Endodermal cell (in vitro differentiated cells): ENCODE data around the gene SSH2. TPM values are rescaled to one million over a fixed set of nuclear protein-coding genes. Genes with fewer than 3 reads are reported as not detected.
"Not testable (repeated sequence)": the region's sequence is repeated elsewhere in the genome, so short reads cannot be mapped to it uniquely, and the experiment has no call there.

Source experiments
- DNase-seq: peaks from one replicate; pipeline ENCODE4 v3.0.0-alpha.2; 2017
- H3K27ac ChIP-seq: 2 replicates; pipeline ENCODE4 v1.5.1; 2013; ENCODE audit warnings: mild to moderate bottlenecking, low read depth, low read length, moderate library complexity
- H3K27me3 ChIP-seq: 2 replicates; pipeline ENCODE4 v1.6.1; 2013; ENCODE audit warnings: mild to moderate bottlenecking, low read length, moderate library complexity; ENCODE audit not compliant: insufficient read depth, control insufficient read depth, poor library complexity, severe bottlenecking
- H3K36me3 ChIP-seq: 2 replicates; pipeline ENCODE4 v1.7.0; 2013; ENCODE audit warnings: mild to moderate bottlenecking, low read length, moderate library complexity; ENCODE audit not compliant: control insufficient read depth, insufficient read depth
- H3K4me1 ChIP-seq: one replicate; pipeline ENCODE4 v1.7.0; 2013; ENCODE audit warnings: low read length; ENCODE audit not compliant: control insufficient read depth, insufficient read depth
- H3K4me3 ChIP-seq: 2 replicates; pipeline ENCODE4 v1.5.1; 2013; ENCODE audit warnings: mild to moderate bottlenecking, low read length, moderate library complexity
- H3K9ac ChIP-seq: 2 replicates; pipeline ENCODE4 v1.6.1; 2013; ENCODE audit warnings: mild to moderate bottlenecking, low read length, moderate library complexity; ENCODE audit not compliant: poor library complexity, severe bottlenecking; ENCODE audit errors: extremely low read depth
- H3K9me3 ChIP-seq: 2 replicates; pipeline ENCODE4 v1.6.1; 2013; ENCODE audit warnings: mild to moderate bottlenecking, low read length, moderate library complexity; ENCODE audit not compliant: control insufficient read depth
- H3K27ac Mint-ChIP-seq: 2 replicates; pipeline ENCODE4 v1.8.0; 2020; ENCODE audit warnings: mixed read lengths
- H3K27me3 Mint-ChIP-seq: 2 replicates; pipeline ENCODE4 v1.8.0; 2021; ENCODE audit warnings: mild to moderate bottlenecking, mixed read lengths; ENCODE audit not compliant: insufficient read depth
- H3K36me3 Mint-ChIP-seq: 2 replicates; pipeline ENCODE4 v1.8.0; 2020; ENCODE audit warnings: low read depth, mixed read lengths
- H3K4me1 Mint-ChIP-seq: 2 replicates; pipeline ENCODE4 v1.8.0; 2020; ENCODE audit warnings: mixed read lengths
- H3K4me3 Mint-ChIP-seq: 2 replicates; pipeline ENCODE4 v1.8.0; 2020; ENCODE audit warnings: mild to moderate bottlenecking, moderate library complexity, mixed read lengths
- H3K9me3 Mint-ChIP-seq: 2 replicates; pipeline ENCODE4 v1.8.0; 2020; ENCODE audit warnings: mild to moderate bottlenecking, mixed read lengths
- WGBS, 2 experiments: methylation state at CpG; one replicate each; pipeline versions ENCODE4 v1.1.5 to v1.1.7; 2013; ENCODE audit warnings: missing lambda C conversion rate in 2 of 2, mixed read lengths in 1 of 2; ENCODE audit not compliant: insufficient coverage in 1 of 2, insufficient read length in 1 of 2; 5-methylcytosine and 5-hydroxymethylcytosine counted together
- total RNA-seq, 2 donors: library from RNA; stranded (reverse); fragmentation: NEBNext Ultra II Directional in 1 of 2; extraction: Animal tissue kit (Norgen Biotek cat#: 25700) in 1 of 2; gene quantifications; 2 replicates in 1 of 2; 3 replicates in 1 of 2; pipeline ENCODE4 v1.2.1, GENCODE V29; 2021
- TF ChIP-seq, protein P1 (sequence below): fragments of 200-600 bp; sonication (generic); conservative IDR thresholded peaks from 2 replicates; pipeline ENCODE4 v1.5.0; 2021; ENCODE audit warnings: antibody characterized with exemption, mild to moderate bottlenecking

SSH2 gene
- total RNA-seq, 2 donors from 2014 or later: 11.3 to 13.5 TPM

DNA sequence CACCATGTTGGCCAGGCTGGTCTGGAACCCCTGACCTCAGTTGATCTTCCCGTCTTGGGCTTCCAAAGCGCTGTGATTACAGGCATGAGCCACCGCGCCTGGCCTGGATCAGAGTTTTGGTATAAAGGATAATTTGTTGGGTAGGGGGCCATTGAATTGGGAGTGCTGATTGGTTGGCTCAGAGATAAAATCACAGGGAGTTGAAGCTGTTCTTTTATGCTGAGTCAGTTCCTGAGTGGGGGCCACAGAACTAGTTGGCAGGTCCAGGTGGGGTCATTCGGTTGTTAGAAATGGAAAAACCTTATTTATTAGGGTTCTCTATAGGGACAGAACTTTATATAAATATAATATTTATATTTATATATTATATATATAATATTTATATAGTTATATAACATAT is 147.1 kb downstream of the SSH2 start:
- Mint-ChIP-seq H3K4me3 (no peak overlapping the region), H3K36me3 (peaks cover 1% of the 10 kb centered on the region), H3K9me3 (peaks cover 5% of the 10 kb centered on the region), H3K4me1 (peaks cover 5% of the 10 kb centered on the region), H3K27me3 (no peaks in the 10 kb centered on the region), H3K27ac (no peak overlapping the region)
- no peak for DNase-seq
- Histone ChIP-seq H3K36me3 (no peaks in the 10 kb centered on the region), H3K4me3 (no peak overlapping the region), H3K27ac (no peak overlapping the region), H3K27me3 (no peaks in the 10 kb centered on the region), H3K4me1 (no peaks in the 10 kb centered on the region), H3K9me3 (no peaks in the 10 kb centered on the region), H3K9ac (no peak overlapping the region)
- WGBS, 2 experiments: 77 to 98% methylated on average over 4 of the region's 5 CpGs
- TF ChIP-seq, protein P1, sequence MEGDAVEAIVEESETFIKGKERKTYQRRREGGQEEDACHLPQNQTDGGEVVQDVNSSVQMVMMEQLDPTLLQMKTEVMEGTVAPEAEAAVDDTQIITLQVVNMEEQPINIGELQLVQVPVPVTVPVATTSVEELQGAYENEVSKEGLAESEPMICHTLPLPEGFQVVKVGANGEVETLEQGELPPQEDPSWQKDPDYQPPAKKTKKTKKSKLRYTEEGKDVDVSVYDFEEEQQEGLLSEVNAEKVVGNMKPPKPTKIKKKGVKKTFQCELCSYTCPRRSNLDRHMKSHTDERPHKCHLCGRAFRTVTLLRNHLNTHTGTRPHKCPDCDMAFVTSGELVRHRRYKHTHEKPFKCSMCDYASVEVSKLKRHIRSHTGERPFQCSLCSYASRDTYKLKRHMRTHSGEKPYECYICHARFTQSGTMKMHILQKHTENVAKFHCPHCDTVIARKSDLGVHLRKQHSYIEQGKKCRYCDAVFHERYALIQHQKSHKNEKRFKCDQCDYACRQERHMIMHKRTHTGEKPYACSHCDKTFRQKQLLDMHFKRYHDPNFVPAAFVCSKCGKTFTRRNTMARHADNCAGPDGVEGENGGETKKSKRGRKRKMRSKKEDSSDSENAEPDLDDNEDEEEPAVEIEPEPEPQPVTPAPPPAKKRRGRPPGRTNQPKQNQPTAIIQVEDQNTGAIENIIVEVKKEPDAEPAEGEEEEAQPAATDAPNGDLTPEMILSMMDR: no peak

- DNase-seq, H3K27me3 ChIP-seq, H3K4me1 ChIP-seq, H3K27me3 Mint-ChIP-seq, H3K27ac ChIP-seq, H3K9ac ChIP-seq, H3K36me3 ChIP-seq, H3K4me3 ChIP-seq, H3K36me3 Mint-ChIP-seq, H3K9me3 ChIP-seq, H3K4me3 Mint-ChIP-seq, H3K9me3 Mint-ChIP-seq, H3K4me1 Mint-ChIP-seq, H3K27ac Mint-ChIP-seq: not testable (repeated sequence)
- 85 to 95% methylated on average over 8 of the region's 8 CpGs for WGBS, 2 experiments
These were observed 150.2 kb downstream of the SSH2 start for GRCh38 chr17:29779812-29780190.

DNA sequence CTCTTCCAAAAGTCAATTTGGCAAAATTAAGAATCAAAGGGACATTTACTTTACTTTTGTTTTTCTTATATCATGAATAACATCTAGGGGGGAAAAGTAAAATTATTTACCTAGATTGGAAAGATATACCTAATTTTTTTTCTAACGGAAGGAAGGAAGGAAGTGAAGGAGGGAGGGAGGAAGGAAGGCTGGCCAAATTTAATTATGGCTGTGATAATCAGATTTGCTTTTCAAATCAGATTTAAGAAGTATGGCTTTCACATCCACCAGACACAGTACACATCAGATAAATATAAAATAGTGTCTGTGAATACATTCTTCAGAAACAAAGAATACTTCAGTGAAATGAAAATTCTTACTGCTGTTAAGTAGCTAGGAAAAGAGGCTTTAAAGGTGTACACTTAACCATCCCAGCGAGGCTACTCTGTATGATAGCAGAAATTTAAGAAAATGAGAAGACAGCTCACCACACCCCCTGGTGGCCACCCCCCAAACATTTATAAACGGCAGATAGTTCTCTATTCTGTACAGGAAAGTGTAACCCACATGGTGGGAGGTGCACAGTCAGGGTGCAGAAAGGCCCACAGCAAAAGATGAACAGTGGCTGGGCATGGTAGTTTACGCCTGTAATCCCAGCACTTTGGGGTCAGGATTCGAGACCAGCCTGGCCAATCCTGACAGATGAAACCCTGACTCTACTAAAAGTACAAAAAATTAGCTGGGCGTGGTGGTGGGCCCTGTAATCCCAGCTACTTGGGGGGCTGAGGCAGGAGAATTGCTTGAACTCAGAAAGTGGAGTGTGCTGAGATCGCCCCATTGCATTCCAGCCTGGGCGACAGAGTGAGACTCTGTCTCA is 150.8 kb downstream of the SSH2 start:
- TF ChIP-seq, protein P1: peak; percentile 82
- Mint-ChIP-seq H3K4me1 (no peaks in the 10 kb centered on the region), H3K27ac (no peak overlapping the region)

More for the DNA sequence above, 150.8 kb downstream of the SSH2 start:
- no peaks in the 10 kb centered on the region for H3K4me1 ChIP-seq
- DNase-seq: peak; percentile 87
- no peaks in the 10 kb centered on the region for H3K27me3 ChIP-seq
- no peaks in the 10 kb centered on the region for H3K9me3 ChIP-seq
- H3K4me3 ChIP-seq: no peak overlapping the region
- Mint-ChIP-seq H3K9me3 (peaks cover under 1% of the 10 kb centered on the region), H3K4me3 (no peak overlapping the region), H3K36me3 (no peaks in the 10 kb centered on the region), H3K27me3 (no peaks in the 10 kb centered on the region)
- no peaks in the 10 kb centered on the region for H3K36me3 ChIP-seq
- 81 to 83% methylated on average over 5 to 6 of the region's 8 CpGs for WGBS, 2 experiments
- no peak overlapping the region for H3K9ac ChIP-seq
- no peak overlapping the region for H3K27ac ChIP-seq
